ENCODE results near the gene RAD51D.

The RAD51D gene

GRCh38 chr17:35052780-35053179, 66.9 kb downstream of the RAD51D start:
- peaks cover 29% of the 10 kb centered on the region for H3K4me1 ChIP-seq (ENCODE audit: low read length)
- DNase-seq = no peak
- H3K36me3 ChIP-seq (replicated peaks; ENCODE audit: insufficient read depth, low read length) = no peaks in the 10 kb centered on the region
- no peak for TF ChIP-seq CTCF (IDR thresholded peaks at IDR 0.05; ENCODE audit: low read length)
- TF ChIP-seq EZH2phosphoT487 (IDR thresholded peaks at IDR 0.05; ENCODE audit: low read length) = no peak
- no peak for TF ChIP-seq EZH2 (optimal IDR thresholded peaks at IDR 0.05; ENCODE audit: low read depth, low read length)
- no peaks in the 10 kb centered on the region for H3K27me3 ChIP-seq (replicated peaks; ENCODE audit: insufficient read depth, low read length)
- H3K4me2 ChIP-seq (ENCODE audit: low read depth, low read length) = no peak overlapping the region
- H2AFZ ChIP-seq (ENCODE audit: low read length) = no peak overlapping the region
- no peak overlapping the region for H3K27ac ChIP-seq (ENCODE audit: low read length)
- no peak overlapping the region for H3K4me3 ChIP-seq (ENCODE audit: low read length)
- H4K20me1 ChIP-seq (ENCODE audit: insufficient read depth, low read length) = no peaks in the 10 kb centered on the region
- H3K9ac ChIP-seq (ENCODE audit: low read length) = no peak overlapping the region
- no peaks in the 10 kb centered on the region for H3K9me2 ChIP-seq (replicated peaks; ENCODE audit: insufficient read depth, low read length)
- peaks cover 17% of the 10 kb centered on the region for H3F3A ChIP-seq (ENCODE audit: insufficient read depth, low read length)
- H3K79me2 ChIP-seq (ENCODE audit: low read length) = peaks cover 41% of the 10 kb centered on the region
- no peaks in the 10 kb centered on the region for H3K9me3 ChIP-seq (replicated peaks; ENCODE audit: insufficient read depth, low read length)

- Histone ChIP-seq H3K9ac (ENCODE audit: low read length) (no peak overlapping the region), H3F3A (ENCODE audit: insufficient read depth, low read length) (peaks cover 20% of the 10 kb centered on the region), H3K27me3 (replicated peaks; ENCODE audit: insufficient read depth, low read length) (no peaks in the 10 kb centered on the region), H3K4me2 (ENCODE audit: low read depth, low read length) (peak overlapping the region; percentile 64; the same call in 1 of the 2 replicates), H3K36me3 (replicated peaks; ENCODE audit: insufficient read depth, low read length) (no peaks in the 10 kb centered on the region), H3K4me1 (ENCODE audit: low read length) (peaks cover 32% of the 10 kb centered on the region), H3K9me2 (replicated peaks; ENCODE audit: insufficient read depth, low read length) (no peaks in the 10 kb centered on the region), H2AFZ (ENCODE audit: low read length) (no peak overlapping the region), H4K20me1 (ENCODE audit: insufficient read depth, low read length) (no peaks in the 10 kb centered on the region), H3K27ac (ENCODE audit: low read length) (peak overlapping the region; percentile 74; the same call in 1 of the 2 replicates), H3K9me3 (replicated peaks; ENCODE audit: insufficient read depth, low read length) (no peaks in the 10 kb centered on the region), H3K79me2 (ENCODE audit: low read length) (peaks cover 36% of the 10 kb centered on the region), H3K4me3 (ENCODE audit: low read length) (no peak overlapping the region)
- DNase-seq = no peak
- TF ChIP-seq EZH2 (optimal IDR thresholded peaks at IDR 0.05; ENCODE audit: low read depth, low read length) (no peak), EZH2phosphoT487 (IDR thresholded peaks at IDR 0.05; ENCODE audit: low read length) (no peak), CTCF (IDR thresholded peaks at IDR 0.05; ENCODE audit: low read length) (no peak)
Observed at GRCh38 chr17:35052241-35052610, 67.4 kb downstream of the RAD51D start.

GRCh38 chr17:35051579-35052240, 68.0 kb downstream of the RAD51D start:
- Histone ChIP-seq H3K4me2 (ENCODE audit: low read depth, low read length) (peak overlapping the region; percentile 64), H3K79me2 (ENCODE audit: low read length) (peaks cover 35% of the 10 kb centered on the region), H3K27me3 (replicated peaks; ENCODE audit: insufficient read depth, low read length) (no peaks in the 10 kb centered on the region), H3K9me2 (replicated peaks; ENCODE audit: insufficient read depth, low read length) (no peaks in the 10 kb centered on the region), H3K4me3 (ENCODE audit: low read length) (peak overlapping the region; percentile 24), H3K27ac (ENCODE audit: low read length) (peak overlapping the region; percentile 74), H2AFZ (ENCODE audit: low read length) (peak overlapping the region; percentile 24; the same call in 1 of the 2 replicates), H3K9me3 (replicated peaks; ENCODE audit: insufficient read depth, low read length) (no peaks in the 10 kb centered on the region), H3F3A (ENCODE audit: insufficient read depth, low read length) (peaks cover 26% of the 10 kb centered on the region), H4K20me1 (ENCODE audit: insufficient read depth, low read length) (no peaks in the 10 kb centered on the region), H3K9ac (ENCODE audit: low read length) (peak overlapping the region; percentile 16; the same call in 1 of the 2 replicates), H3K36me3 (replicated peaks; ENCODE audit: insufficient read depth, low read length) (no peaks in the 10 kb centered on the region), H3K4me1 (ENCODE audit: low read length) (peaks cover 37% of the 10 kb centered on the region)
- TF ChIP-seq EZH2phosphoT487 (IDR thresholded peaks at IDR 0.05; ENCODE audit: low read length) = no peak
- TF ChIP-seq CTCF (IDR thresholded peaks at IDR 0.05; ENCODE audit: low read length) = no peak
- no peak for TF ChIP-seq EZH2 (optimal IDR thresholded peaks at IDR 0.05; ENCODE audit: low read depth, low read length)
- DNase-seq = peak; percentile 33

All from MM.1S (cell line).